Measurements from ENCODE around the gene NPAS2.

NPAS2 gene

GRCh38 chr2:100934504-100935371 is 114.8 kb downstream of the NPAS2 start:
- no peaks in the 10 kb centered on the region for H4K20me1 ChIP-seq
- no peaks in the 10 kb centered on the region for H3K36me3 ChIP-seq
- no peaks in the 10 kb centered on the region for H3K9me3 ChIP-seq (replicated peaks in 1 of 11)
- H3K9ac ChIP-seq: no peak overlapping the region
- H3K4me2 ChIP-seq: peak overlapping the region in 7 of 11 experiments; percentile 0 to 57 (median 20); a peak in 7 of 22 replicates
- TF ChIP-seq Cebpa-rat (IDR thresholded peaks at IDR 0.05): no peak
- no peak overlapping the region for H3K27ac ChIP-seq
- no peak overlapping the region for H3K4me3 ChIP-seq
- H3K4me1 ChIP-seq: peaks cover 0 to 12% (median 3%) of the 10 kb centered on the region in 10 experiments; a peak in 6 of 20 replicates
- H3K27me3 ChIP-seq: no peaks in the 10 kb centered on the region

- no peak overlapping the region for H3K27ac ChIP-seq
- no peaks in the 10 kb centered on the region for H3K9me3 ChIP-seq (replicated peaks in 1 of 11)
- H3K4me1 ChIP-seq: peaks cover 0 to 12% (median 3%) of the 10 kb centered on the region in 10 experiments; a peak in 6 of 20 replicates
- no peak for TF ChIP-seq Cebpa-rat (IDR thresholded peaks at IDR 0.05)
- H4K20me1 ChIP-seq: no peaks in the 10 kb centered on the region
- no peak overlapping the region for H3K9ac ChIP-seq
- H3K4me2 ChIP-seq: peak overlapping the region in 2 of 11 experiments; percentile 32 to 57; a peak in 2 of 22 replicates
- H3K4me3 ChIP-seq: no peak overlapping the region
- no peaks in the 10 kb centered on the region for H3K27me3 ChIP-seq
- H3K36me3 ChIP-seq: no peaks in the 10 kb centered on the region
Observed at GRCh38 chr2:100935372-100935752, 115.4 kb downstream of the NPAS2 start.

DNA sequence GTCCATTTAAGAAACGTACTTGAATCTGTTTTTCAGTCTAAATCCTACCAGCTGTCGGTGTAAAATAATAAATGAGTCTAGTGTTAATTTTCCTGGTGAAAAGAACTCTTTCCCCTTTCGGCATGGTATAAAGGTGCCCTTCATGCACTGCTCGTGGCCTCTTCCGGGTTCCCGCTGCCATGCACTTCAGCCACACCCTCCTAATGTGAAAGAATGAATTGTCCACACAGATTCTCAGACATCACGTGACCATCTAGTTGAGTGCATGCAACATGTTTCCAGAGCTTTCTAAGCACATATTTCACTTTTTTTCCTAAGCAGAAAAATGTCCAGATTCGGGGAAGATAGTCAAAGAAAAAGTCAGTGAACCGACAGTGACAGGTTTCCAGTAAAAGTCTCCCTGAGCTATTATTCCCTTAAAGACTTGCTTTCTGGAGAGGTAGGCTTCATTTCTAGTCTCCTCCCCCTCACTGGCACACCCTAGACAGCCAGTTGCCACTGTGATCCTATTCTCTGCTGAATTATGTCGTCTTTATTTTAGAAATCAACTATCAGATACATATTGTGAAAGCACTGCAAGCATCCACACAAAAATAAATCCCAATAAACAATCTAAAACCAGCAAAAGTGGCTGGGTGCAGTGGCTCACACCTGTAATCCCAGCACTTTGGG is 116.3 kb downstream of the NPAS2 start:
- Histone ChIP-seq H3K4me2 (no peak overlapping the region), H3K27ac (no peak overlapping the region), H3K36me3 (no peaks in the 10 kb centered on the region), H3K9me3 (replicated peaks in 1 of 11) (no peaks in the 10 kb centered on the region), H3K4me3 (no peak overlapping the region), H4K20me1 (no peaks in the 10 kb centered on the region), H3K9ac (no peak overlapping the region), H3K27me3 (no peaks in the 10 kb centered on the region), H3K4me1 (peaks cover under 1 to 14% (median 6%) of the 10 kb centered on the region in 10 experiments; a peak in 10 of 20 replicates)
- no peak for TF ChIP-seq Cebpa-rat (IDR thresholded peaks at IDR 0.05)

GRCh38 chr2:100936972-100937542 is 117.1 kb downstream of the NPAS2 start:
- Histone ChIP-seq H3K4me2 (no peak overlapping the region), H3K4me1 (peaks cover 7 to 21% (median 9%) of the 10 kb centered on the region in 10 experiments; a peak in 12 of 20 replicates), H3K36me3 (no peaks in the 10 kb centered on the region), H3K27me3 (no peaks in the 10 kb centered on the region), H3K9me3 (replicated peaks in 1 of 11) (no peaks in the 10 kb centered on the region), H4K20me1 (no peaks in the 10 kb centered on the region), H3K9ac (no peak overlapping the region), H3K27ac (no peak overlapping the region), H3K4me3 (no peak overlapping the region)
- peak in 1 of 11 experiments; percentile 30; a peak in 1 of 22 replicates for TF ChIP-seq Cebpa-rat (IDR thresholded peaks at IDR 0.05)

GRCh38 chr2:100938031-100939026 is 118.4 kb downstream of the NPAS2 start:
- H3K4me3 ChIP-seq: no peak overlapping the region
- no peaks in the 10 kb centered on the region for H3K27me3 ChIP-seq
- H3K9ac ChIP-seq: no peak overlapping the region
- H3K27ac ChIP-seq: no peak overlapping the region
- no peaks in the 10 kb centered on the region for H3K9me3 ChIP-seq (replicated peaks in 1 of 11)
- no peak for TF ChIP-seq Cebpa-rat (IDR thresholded peaks at IDR 0.05)
- H3K36me3 ChIP-seq: no peaks in the 10 kb centered on the region
- H3K4me1 ChIP-seq: peaks cover 7 to 21% (median 9%) of the 10 kb centered on the region in 10 experiments; a peak in 12 of 20 replicates
- no peaks in the 10 kb centered on the region; a peak in 1 of 22 replicates for H4K20me1 ChIP-seq
- no peak overlapping the region for H3K4me2 ChIP-seq

GRCh38 chr2:100939445-100939844 is 119.5 kb downstream of the NPAS2 start:
- Histone ChIP-seq H3K27ac (no peak overlapping the region), H3K27me3 (no peaks in the 10 kb centered on the region), H3K4me2 (no peak overlapping the region), H3K4me3 (no peak overlapping the region), H4K20me1 (no peaks in the 10 kb centered on the region; a peak in 1 of 22 replicates), H3K9me3 (replicated peaks in 1 of 11) (no peaks in the 10 kb centered on the region), H3K4me1 (peaks cover 6 to 20% (median 9%) of the 10 kb centered on the region in 10 experiments; a peak in 14 of 20 replicates), H3K9ac (no peak overlapping the region), H3K36me3 (no peaks in the 10 kb centered on the region)
- TF ChIP-seq Cebpa-rat (IDR thresholded peaks at IDR 0.05): no peak

GRCh38 chr2:100940240-100940639 is 120.3 kb downstream of the NPAS2 start:
- no peaks in the 10 kb centered on the region for H3K27me3 ChIP-seq
- no peak overlapping the region for H3K27ac ChIP-seq
- TF ChIP-seq Cebpa-rat (IDR thresholded peaks at IDR 0.05): no peak
- H3K9me3 ChIP-seq (replicated peaks in 1 of 11): no peaks in the 10 kb centered on the region
- H3K4me1 ChIP-seq: peaks cover 0 to 21% (median 12%) of the 10 kb centered on the region in 10 experiments; a peak in 14 of 20 replicates
- no peak overlapping the region for H3K4me2 ChIP-seq
- H3K4me3 ChIP-seq: no peak overlapping the region
- H3K36me3 ChIP-seq: no peaks in the 10 kb centered on the region
- H3K9ac ChIP-seq: no peak overlapping the region
- H4K20me1 ChIP-seq: no peaks in the 10 kb centered on the region; a peak in 1 of 22 replicates
